ENCODE results near the gene KCNJ6. TPM values are rescaled to one million over a fixed set of nuclear protein-coding genes. Genes with fewer than 3 reads are reported as not detected.

The KCNJ6 gene
- total and polyA plus RNA-seq, 7 donors, result under 0.01 to 0.01 TPM; not detected in 5

- H3K9me3 ChIP-seq, result no peaks in the 10 kb centered on the region
- WGBS, 3 donors, result 50 to 74% (median 67%) methylated on average over 1 of the region's 1 CpG
- intact Hi-C loops (cut with DNase I), result no loop called here
- H3K4me1 ChIP-seq, result no peaks in the 10 kb centered on the region
- no peaks in the 10 kb centered on the region for H3K36me3 ChIP-seq (ENCODE audit: insufficient read depth in 1 of 2, low read depth in 1 of 2)
- TF ChIP-seq CTCF (IDR thresholded peaks at IDR 0.05), result no peak
- H3K4me3 ChIP-seq, result no peak overlapping the region
- no peak overlapping the region for H3K27ac ChIP-seq
- ATAC-seq, result no peak
- no peaks in the 10 kb centered on the region for H3K27me3 ChIP-seq (ENCODE audit: insufficient read depth in 3 of 3, low read length in 2 of 3)
- no peak for DNase-seq
Observed at GRCh38 chr21:37742532-37742931, 173.7 kb downstream of the KCNJ6 start.

- no peaks in the 10 kb centered on the region for H3K9me3 ChIP-seq
- H3K4me1 ChIP-seq, result no peaks in the 10 kb centered on the region
- H3K27me3 ChIP-seq (ENCODE audit: insufficient read depth in 3 of 3, low read length in 2 of 3), result no peaks in the 10 kb centered on the region
- no peak overlapping the region for H3K27ac ChIP-seq
- intact Hi-C loops (cut with DNase I), result no loop called here
- TF ChIP-seq CTCF (IDR thresholded peaks at IDR 0.05), result no peak
- no peaks in the 10 kb centered on the region for H3K36me3 ChIP-seq (ENCODE audit: insufficient read depth in 1 of 2, low read depth in 1 of 2)
- no peak for ATAC-seq
- DNase-seq, result no peak
- H3K4me3 ChIP-seq, result no peak overlapping the region
Observed at GRCh38 chr21:37742115-37742514, 174.1 kb downstream of the KCNJ6 start.

- no peaks in the 10 kb centered on the region for H3K36me3 ChIP-seq (ENCODE audit: insufficient read depth in 1 of 2, low read depth in 1 of 2)
- WGBS, 3 donors, result 42 to 56% (median 44%) methylated on average over 2 of the region's 2 CpGs
- no peak overlapping the region for H3K27ac ChIP-seq
- H3K4me3 ChIP-seq, result no peak overlapping the region
- no peaks in the 10 kb centered on the region for H3K9me3 ChIP-seq
- H3K4me1 ChIP-seq, result no peaks in the 10 kb centered on the region
- H3K27me3 ChIP-seq (ENCODE audit: insufficient read depth in 3 of 3, low read length in 2 of 3), result no peaks in the 10 kb centered on the region
- no peak for TF ChIP-seq CTCF (IDR thresholded peaks at IDR 0.05)
- no peak for DNase-seq
- intact Hi-C loops (cut with DNase I), result no loop called here
- ATAC-seq, result no peak
Observed at GRCh38 chr21:37737996-37738395, 178.3 kb downstream of the KCNJ6 start.

GRCh38 chr21:37737507-37737906 is 178.8 kb downstream of the KCNJ6 start:
- no peaks in the 10 kb centered on the region for H3K36me3 ChIP-seq (ENCODE audit: insufficient read depth in 1 of 2, low read depth in 1 of 2)
- intact Hi-C loops (cut with DNase I), result no loop called here
- no peak for DNase-seq
- no peaks in the 10 kb centered on the region for H3K4me1 ChIP-seq
- no peak overlapping the region for H3K4me3 ChIP-seq
- peak in 3 of 4 donors; percentile 64 to 89 (median 77) for ATAC-seq
- 55 to 62% (median 58%) methylated on average over 4 of the region's 4 CpGs for WGBS, 3 donors
- H3K27ac ChIP-seq, result no peak overlapping the region
- TF ChIP-seq CTCF (IDR thresholded peaks at IDR 0.05), result no peak
- no peaks in the 10 kb centered on the region for H3K27me3 ChIP-seq (ENCODE audit: insufficient read depth in 3 of 3, low read length in 2 of 3)
- no peaks in the 10 kb centered on the region for H3K9me3 ChIP-seq

- WGBS, 3 donors, result 86 to 90% (median 90%) methylated on average over 10 of the region's 10 CpGs
- H3K4me1 ChIP-seq, result no peaks in the 10 kb centered on the region
- no peak overlapping the region for H3K4me3 ChIP-seq
Observed at GRCh38 chr21:37734846-37735245, 181.4 kb downstream of the KCNJ6 start.

More at GRCh38 chr21:37734846-37735245, 181.4 kb downstream of the KCNJ6 start:
- peaks cover 0 to 2% (median 0%) of the 10 kb centered on the region in 3 donors for H3K27me3 ChIP-seq (ENCODE audit: insufficient read depth in 3 of 3, low read length in 2 of 3)
- no peaks in the 10 kb centered on the region for H3K9me3 ChIP-seq
- no peak for TF ChIP-seq CTCF (IDR thresholded peaks at IDR 0.05)
- no peaks in the 10 kb centered on the region for H3K36me3 ChIP-seq (ENCODE audit: insufficient read depth in 1 of 2, low read depth in 1 of 2)
- intact Hi-C loops (cut with DNase I), result no loop called here
- no peak overlapping the region for H3K27ac ChIP-seq
- ATAC-seq, result no peak
- DNase-seq, result no peak
